K562 (cell line): ENCODE results near the gene LRRC3. TPM values are rescaled to one million over a fixed set of nuclear protein-coding genes. Genes with fewer than 3 reads are reported as not detected.

Source experiments
- ATAC-seq: fragments of 200-7000 bp; cut with Tn5 transposase; 3 replicates; pipeline ENCODE4 v1.9.1; 2020; ENCODE audit warnings: moderate library complexity
- BruUV-seq: library from RNA; stranded (reverse); fragments of 400-500 nt; replicated peaks from 2 replicates; lab custom pipeline; 2021; lab: Mats Ljungman, UMichigan
- CTCF ChIA-PET: fragments of 300-600 bp; formaldehyde crosslinking; extraction: SDS; loops from one replicate; lab custom pipeline; 2021; ENCODE audit warnings: low intra/inter-chr PET ratio; lab: Yijun Ruan, JAX
- POLR2A ChIA-PET: fragments of 300-600, 350-650 bp; sonication (Branson Sonifier 250); formaldehyde crosslinking; extraction: SDS; loops from one replicate; lab custom pipeline; 2021; ENCODE audit warnings: antibody characterized with exemption, inconsistent platforms; lab: Yijun Ruan, JAX
- DNase-seq, 4 experiments: peaks; one replicate each; pipeline versions ENCODE4 v3.0.0 to v3.0.0-alpha.2; 2011 to 2018; ENCODE audit warnings: low spot score in 3 of 4, mixed read lengths in 3 of 4; ENCODE audit errors: extremely low read depth in 1 of 4
- FAIRE-seq: peaks from 2 replicates; lab custom pipeline; 2011; peaks lifted over from hg19 to GRCh38; lab: Jason Lieb, UNC
- H2AFZ ChIP-seq: 2 replicates; pipeline ENCODE4 v1.6.0; 2011; ENCODE audit warnings: low read depth, low read length, control low read depth, inconsistent platforms
- H3K27ac ChIP-seq: fragments of 200-600 bp; 3 replicates; pipeline ENCODE4 v1.8.0; 2011; ENCODE audit warnings: low read depth, mild to moderate bottlenecking, control low read depth, inconsistent platforms, low read length, moderate library complexity, mixed read lengths; ENCODE audit errors: extremely low read depth
- H3K27me3 ChIP-seq, 2 experiments: fragments of 300-600 bp in 1 of 2; 2 replicates in 1 of 2; 3 replicates in 1 of 2; pipeline versions ENCODE4 v1.6.0 to v1.8.0; 2011; ENCODE audit warnings: inconsistent platforms in 2 of 2, low read length in 2 of 2, mild to moderate bottlenecking in 1 of 2, mixed read lengths in 1 of 2, moderate library complexity in 1 of 2; ENCODE audit not compliant: control insufficient read depth in 2 of 2, insufficient read depth in 2 of 2
- H3K36me3 ChIP-seq: fragments of 300-600 bp; 3 replicates; pipeline ENCODE4 v1.8.0; 2011; ENCODE audit warnings: mild to moderate bottlenecking, low read length, inconsistent platforms; ENCODE audit not compliant: control insufficient read depth, insufficient read depth
- H3K4me1 ChIP-seq, 2 experiments: fragments of 200-600 bp in 1 of 2; replicated peaks in 1 of 2; 2 replicates in 1 of 2; 3 replicates in 1 of 2; pipeline versions ENCODE4 v1.5.1 to v1.8.0; 2011; ENCODE audit warnings: inconsistent platforms in 2 of 2, low read length in 2 of 2, mild to moderate bottlenecking in 1 of 2, mixed read lengths in 1 of 2, moderate library complexity in 1 of 2; ENCODE audit not compliant: control insufficient read depth in 2 of 2, insufficient read depth in 2 of 2
- H3K4me2 ChIP-seq: 2 replicates; pipeline ENCODE4 v1.6.1; 2011; ENCODE audit warnings: low read length, control low read depth, inconsistent platforms, mixed read lengths; ENCODE audit not compliant: insufficient read depth
- H3K4me3 ChIP-seq: fragments of 200-600 bp; sonication (generic), shearing (Covaris generic); 2 replicates; pipeline ENCODE4 v1.5.1; 2016; ENCODE audit warnings: control low read depth, inconsistent platforms
- H3K79me2 ChIP-seq: fragments of 200-600 bp; 3 replicates; pipeline ENCODE4 v1.8.0; 2011; ENCODE audit warnings: low read length, inconsistent platforms; ENCODE audit not compliant: control insufficient read depth, insufficient read depth
- H3K9ac ChIP-seq, 2 experiments: 2 replicates each; pipeline versions ENCODE4 v1.6.0 to v1.6.1; 2011; ENCODE audit warnings: low read depth in 2 of 2, low read length in 2 of 2, control low read depth in 1 of 2, inconsistent platforms in 1 of 2, mild to moderate bottlenecking in 1 of 2, mixed read lengths in 1 of 2; ENCODE audit not compliant: insufficient read depth in 1 of 2
- H3K9me1 ChIP-seq: one replicate; pipeline ENCODE4 v1.6.0; 2011; ENCODE audit warnings: inconsistent platforms, mild to moderate bottlenecking, low read length, moderate library complexity; ENCODE audit not compliant: control insufficient read depth, insufficient read depth
- H3K9me3 ChIP-seq: replicated peaks from 2 replicates; pipeline ENCODE4 v1.5.1; 2011; ENCODE audit warnings: low read depth, low read length, inconsistent platforms; ENCODE audit not compliant: control insufficient read depth, insufficient read depth
- H4K20me1 ChIP-seq: replicated peaks from 2 replicates; pipeline ENCODE4 v1.6.1; 2011; ENCODE audit warnings: low read length, inconsistent platforms, mixed read lengths; ENCODE audit not compliant: control insufficient read depth, insufficient read depth
- E2F6 ChIP-seq, 2 experiments: IDR thresholded peaks; 2 replicates each; pipeline ENCODE4 v1.6.1; 2011; ENCODE audit warnings: borderline replicate concordance in 1 of 2, control low read depth in 1 of 2, low read depth in 1 of 2, low read length in 1 of 2, mild to moderate bottlenecking in 1 of 2, mixed read lengths in 1 of 2, moderate library complexity in 1 of 2; ENCODE audit not compliant: insufficient read depth in 1 of 2, insufficient read length in 1 of 2, poor library complexity in 1 of 2, severe bottlenecking in 1 of 2; ENCODE audit errors: extremely low read depth in 1 of 2
- GABPB1 ChIP-seq: sonication (generic); formaldehyde crosslinking; IDR thresholded peaks from 2 replicates; pipeline ENCODE4 v1.8.0; 2022; ENCODE audit warnings: mild to moderate bottlenecking, missing genetic modification reagents
- L3MBTL2 ChIP-seq: fragments of 450-650 bp; IDR thresholded peaks from 2 replicates; pipeline ENCODE4 v1.6.1; 2016; ENCODE audit warnings: mild to moderate bottlenecking, moderate library complexity
- MGA ChIP-seq: fragments of 450-650 bp; IDR thresholded peaks from 2 replicates; pipeline ENCODE4 v1.6.1; 2016; ENCODE audit warnings: mild to moderate bottlenecking, moderate library complexity
- MYC ChIP-seq, 2 experiments: fragments of 250-450 bp in 1 of 2; sonication (Bioruptor Pico) in 1 of 2; IDR thresholded peaks; 2 replicates each; pipeline versions ENCODE4 v1.5.1 to v1.6.1; 2012 to 2021; ENCODE audit warnings: low read depth in 2 of 2, borderline replicate concordance in 1 of 2, improper control_type of control experiment in 1 of 2, low read length in 1 of 2, mild to moderate bottlenecking in 1 of 2, moderate library complexity in 1 of 2
- ZBTB7A ChIP-seq: IDR thresholded peaks from 2 replicates; pipeline ENCODE4 v1.6.1; 2011; ENCODE audit warnings: low read depth, mild to moderate bottlenecking, low read length, moderate library complexity, borderline replicate concordance; ENCODE audit not compliant: control insufficient read depth
- WGBS: fragments of 100-300 bp; shearing (Covaris generic); methylation state at CpG from one replicate; pipeline ENCODE4 v1.1.6; 2016; ENCODE audit warnings: low coverage, mixed read lengths; ENCODE audit not compliant: insufficient coverage; ENCODE audit errors: missing lambda C conversion rate; 5-methylcytosine and 5-hydroxymethylcytosine counted together
- in situ Hi-C: fragments of 300-500 bp; cut with MboI; formaldehyde crosslinking; loops from 4 replicates; pipeline ENCODE4 v1.15.0; 2018; ENCODE audit warnings: inconsistent platforms, mixed read lengths
- intact Hi-C: fragments of 100-400 bp; cut with micrococcal nuclease; formaldehyde crosslinking; loops from 2 replicates; pipeline ENCODE4 v1.14.2; 2022
- polyA plus RNA-seq, 8 experiments: library from polyadenylated mRNA; depleted of rRNA in 4 of 8; stranded (reverse) in 5 of 8; unstranded in 3 of 8; fragments of >200 nt; fragmentation: Nextera tagmentation in 2 of 8; fragmentation: Illumina TruSeq in 1 of 8; extraction: Ambion mirVana in 2 of 8; extraction: Trizol in 1 of 8; gene quantifications; 2 replicates each; pipeline versions ENCODE4 v1.2.1 to v1.2.3, GENCODE V29; 2011 to 2014; ENCODE audit warnings: inconsistent platforms in 1 of 8, missing spikeins in 1 of 8
- total RNA-seq, 7 experiments: library from RNA; depleted of rRNA in 6 of 7; stranded (reverse); fragments of >200 nt in 6 of 7; fragmentation: Illumina TruSeq in 2 of 7; extraction: Trizol in 2 of 7; gene quantifications; 2 replicates each; pipeline versions ENCODE4 v1.2.1 to v1.2.3, GENCODE V29; 2011 to 2021; ENCODE audit warnings: low replicate concordance in 1 of 7

Gene LRRC3
- total and polyA plus RNA-seq, 9 of the 15 experiments (the other 6 are each of a cell fraction or from before 2014, with no cell fraction given), result 0.04 TPM; not detected in 7

- Histone ChIP-seq H3K79me2 (no peaks in the 10 kb centered on the region), H4K20me1 (peaks cover 5% of the 10 kb centered on the region; the same call in 1 of the 2 replicates), H3K9me1 (no peaks in the 10 kb centered on the region), H3K4me2 (no peak overlapping the region), H3K36me3 (no peaks in the 10 kb centered on the region), H3K27me3 (peaks cover 25 to 86% of the 10 kb centered on the region in 2 experiments), H3K9me3 (no peaks in the 10 kb centered on the region; the same call in 1 of the 2 replicates), H2AFZ (no peak overlapping the region), H3K4me3 (no peak overlapping the region), H3K4me1 (peaks cover 0 to 25% of the 10 kb centered on the region in 2 experiments; a peak in 1 of 5 replicates), H3K9ac (no peak overlapping the region; a peak in 1 of 4 replicates), H3K27ac (no peak overlapping the region)
- CTCF ChIA-PET, result interaction anchor here (0.6 kb wide), 1 partner anchor 358 kb away, joined by 3 read pairs; no protein-coding TSS in a partner anchor
- POLR2A ChIA-PET, result interaction anchor here (0.6 to 2.7 kb wide), 2 partner anchors 10 to 161 kb away, joined by 3 to 15 read pairs; no protein-coding TSS in a partner anchor
- no peak for FAIRE-seq
- no peak for ATAC-seq
- in situ Hi-C loops (no loop called here), intact Hi-C loops (no loop called here)
- 3% methylated on average over 18 of the region's 19 CpGs for WGBS
- no peak for DNase-seq
- BruUV-seq, result no TSS peak
- TF ChIP-seq MGA, result peak; percentile 93
- TF ChIP-seq L3MBTL2, result peak; percentile 87
- TF ChIP-seq ZBTB7A, result no peak
- no peak for TF ChIP-seq GABPB1 (CRISPR knock-in tag)
- TF ChIP-seq MYC (IDR thresholded peaks at IDR 0.05; ENCODE audit: low read depth, low read length), result peak; percentile 61
- TF ChIP-seq MYC (CRISPR knock-in tag; IDR thresholded peaks at IDR 0.05; ENCODE audit: borderline replicate concordance, low read depth), result no peak
- TF ChIP-seq E2F6 (IDR thresholded peaks at IDR 0.05; ENCODE audit: borderline replicate concordance in 1 of 2, extremely low read depth in 1 of 2, insufficient read depth in 1 of 2, insufficient read length in 1 of 2, low read depth in 1 of 2, low read length in 1 of 2, poor library complexity in 1 of 2, severe bottlenecking in 1 of 2), result peak; percentile 65 to 79
Observed at GRCh38 chr21:44442266-44443125, 12.8 kb upstream of the LRRC3 start.
